Erythroblast (primary cell): ENCODE measurements around the gene FAM3D.

ENCODE experiments used
- DNase-seq, 2 experiments: peaks; one replicate each; lab custom pipeline; 2025; lab: John Stamatoyannopoulos, UW
- GATA1 ChIP-seq: IDR thresholded peaks from 2 replicates; pipeline ENCODE4 v1.6.1; 2011; ENCODE audit warnings: low read depth, mild to moderate bottlenecking, control low read depth, low read length, moderate library complexity
- POLR2A ChIP-seq: IDR thresholded peaks from 2 replicates; pipeline ENCODE4 v1.6.1; 2011; ENCODE audit warnings: mild to moderate bottlenecking, low read length

FAM3D gene

GRCh38 chr3:58622892-58623291 is 43.7 kb downstream of the FAM3D start:
- TF ChIP-seq POLR2A (no peak), GATA1 (no peak)
- DNase-seq = no peak

- DNase-seq = no peak
Measured at GRCh38 chr3:58622436-58622835, 44.1 kb downstream of the FAM3D start.

GRCh38 chr3:58621086-58621830 is 45.3 kb downstream of the FAM3D start:
- DNase-seq = no peak
- no peak for TF ChIP-seq POLR2A
- TF ChIP-seq GATA1 = no peak

More at GRCh38 chr3:58622436-58622835, 44.1 kb downstream of the FAM3D start:
- no peak for TF ChIP-seq POLR2A

GRCh38 chr3:58620421-58620820 is 46.2 kb downstream of the FAM3D start:
- no peak for DNase-seq
- TF ChIP-seq POLR2A (no peak), GATA1 (no peak)

GRCh38 chr3:58617338-58617761 is 49.2 kb downstream of the FAM3D start:
- no peak for DNase-seq
- TF ChIP-seq GATA1 (no peak), POLR2A (no peak)

- no peak for DNase-seq
- no peak for TF ChIP-seq POLR2A
- TF ChIP-seq GATA1 = no peak
Measured at GRCh38 chr3:58613236-58614132, 53.1 kb downstream of the FAM3D start.

GRCh38 chr3:58612830-58613229 is 53.7 kb downstream of the FAM3D start:
- DNase-seq = no peak
- TF ChIP-seq POLR2A (no peak), GATA1 (no peak)

GRCh38 chr3:58609990-58610389 is 56.6 kb downstream of the FAM3D start:
- DNase-seq = peak in 1 of 2 experiments; percentile 13
- no peak for TF ChIP-seq POLR2A
- no peak for TF ChIP-seq GATA1

GRCh38 chr3:58608648-58609047 is 57.9 kb downstream of the FAM3D start:
- TF ChIP-seq POLR2A (no peak), GATA1 (no peak)
- no peak for DNase-seq

- no peak for DNase-seq
- no peak for TF ChIP-seq GATA1
- TF ChIP-seq POLR2A = no peak
Measured at GRCh38 chr3:58607816-58608215, 58.8 kb downstream of the FAM3D start.

- DNase-seq = no peak
- TF ChIP-seq GATA1 (no peak), POLR2A (no peak)
Measured at GRCh38 chr3:58606693-58607092, 59.9 kb downstream of the FAM3D start.

- TF ChIP-seq GATA1 = no peak
- no peak for TF ChIP-seq POLR2A
- DNase-seq = no peak
Measured at GRCh38 chr3:58604031-58604430, 62.5 kb downstream of the FAM3D start.

GRCh38 chr3:58603606-58604005 is 63.0 kb downstream of the FAM3D start:
- no peak for DNase-seq
- TF ChIP-seq GATA1 (no peak), POLR2A (no peak)

- TF ChIP-seq POLR2A (no peak), GATA1 (no peak)
- no peak for DNase-seq
Measured at GRCh38 chr3:58597770-58598310, 68.7 kb downstream of the FAM3D start.
